Measurements from ENCODE around the gene SPDYE3. TPM values are rescaled to one million over a fixed set of nuclear protein-coding genes. Genes with fewer than 3 reads are reported as not detected.

Gene SPDYE3
- total and polyA plus RNA-seq, 2 of the 4 experiments (the other 2 are of a cell fraction): not detected

- ChIA-PET POLR2A (ENCODE audit: unreplicated experiment) (no interaction called here), CTCF (no interaction called here)
- H3K27me3 ChIP-seq (ENCODE audit: control insufficient read depth, insufficient read depth, low read length): no peaks in the 10 kb centered on the region
- WGBS, 2 experiments (ENCODE audit: extremely low coverage in 2 of 2, insufficient read length in 1 of 2): 80% methylated on average over 1 of the region's 3 CpGs; no CpG with 5 or more reads in 1 of the 2 experiments
- no peak overlapping the region for H4K91ac ChIP-seq (ENCODE audit: insufficient read depth, low read depth, low read length)
- H3K9me1 ChIP-seq (ENCODE audit: insufficient read depth, low read length): no peaks in the 10 kb centered on the region
- H4K8ac ChIP-seq (ENCODE audit: low read depth in 2 of 2, low read length in 2 of 2): no peak overlapping the region
- H3K9ac ChIP-seq (ENCODE audit: low read depth, low read length): no peak overlapping the region
- ATAC-seq (ENCODE audit: low read depth): no peak
- TF ChIP-seq RFX5 (IDR thresholded peaks at IDR 0.05; ENCODE audit: low read depth, low read length) (no peak), ELK1 (IDR thresholded peaks at IDR 0.05; ENCODE audit: borderline replicate concordance, low read depth, low read length) (no peak), FOS (IDR thresholded peaks at IDR 0.05; ENCODE audit: low read depth, low read length) (no peak), POLR2A (IDR thresholded peaks at IDR 0.05; ENCODE audit: low read depth, low read length) (no peak), RAD21 (IDR thresholded peaks at IDR 0.05; ENCODE audit: low read length) (no peak), CTCF (conservative IDR thresholded peaks at IDR 0.05; ENCODE audit: low read depth, low read length) (no peak), MAZ (IDR thresholded peaks at IDR 0.05; ENCODE audit: borderline replicate concordance, low read depth, low read length) (no peak), CEBPB (IDR thresholded peaks at IDR 0.05; ENCODE audit: low read depth, low read length) (no peak), NFE2L2 (IDR thresholded peaks at IDR 0.05; ENCODE audit: low read depth, low read length) (no peak), USF2 (IDR thresholded peaks at IDR 0.05; ENCODE audit: low read depth, low read length) (no peak), MXI1 (IDR thresholded peaks at IDR 0.05; ENCODE audit: borderline replicate concordance, low read depth, low read length) (no peak), MAFK (IDR thresholded peaks at IDR 0.05; ENCODE audit: low read depth, low read length) (no peak), CHD1 (IDR thresholded peaks at IDR 0.05; ENCODE audit: low read depth, low read length) (no peak), BHLHE40 (IDR thresholded peaks at IDR 0.05; ENCODE audit: low read depth, low read length) (no peak), RCOR1 (IDR thresholded peaks at IDR 0.05; ENCODE audit: insufficient replicate concordance, low read length) (no peak), SMC3 (IDR thresholded peaks at IDR 0.05; ENCODE audit: low read depth, low read length) (no peak)
- no peak overlapping the region for H3K56ac ChIP-seq (ENCODE audit: extremely low read depth, insufficient read depth, low read length)
- no peak overlapping the region for H2BK5ac ChIP-seq (ENCODE audit: low read depth, low read length, poor library complexity, severe bottlenecking)
- H3K79me1 ChIP-seq (ENCODE audit: low read depth in 1 of 2, low read length in 2 of 2): no peaks in the 10 kb centered on the region; a peak in 1 of 4 replicates
- no peaks in the 10 kb centered on the region for H4K20me1 ChIP-seq (ENCODE audit: insufficient read depth, low read length)
- in situ Hi-C loops (cut with MboI; ENCODE audit: low sequenced_read_pairs): no loop called here
- no peak overlapping the region for H2AK5ac ChIP-seq (ENCODE audit: low read depth, low read length)
- H3K36me3 ChIP-seq (ENCODE audit: control insufficient read depth, insufficient read depth, low read length): peaks cover 56% of the 10 kb centered on the region
- H3K23ac ChIP-seq (ENCODE audit: low read depth, low read length): no peak overlapping the region
- H3K4me3 ChIP-seq (ENCODE audit: insufficient read depth, low read depth, low read length): no peak overlapping the region
- dilution Hi-C loops (cut with HindIII; ENCODE audit: low sequenced_read_pairs, unreplicated experiment): no loop called here
- H3K14ac ChIP-seq (replicated peaks; ENCODE audit: low read depth, low read length): no peak overlapping the region
- H2BK120ac ChIP-seq (ENCODE audit: low read depth, low read length): no peak overlapping the region
- no peak overlapping the region for H2BK20ac ChIP-seq (ENCODE audit: low read depth, low read length)
- no peak overlapping the region for H2AK9ac ChIP-seq (replicated peaks; ENCODE audit: low read depth, low read length, poor library complexity)
- H4K5ac ChIP-seq (ENCODE audit: low read depth, low read length): no peak overlapping the region
- H3K9me3 ChIP-seq (ENCODE audit: control insufficient read depth, insufficient read depth, low read length): no peaks in the 10 kb centered on the region
- intact Hi-C loops (cut with micrococcal nuclease): no loop called here
- H2AFZ ChIP-seq (replicated peaks; ENCODE audit: low read length, poor library complexity): no peak overlapping the region
- no peak overlapping the region for H3K18ac ChIP-seq (ENCODE audit: low read depth, low read length)
- no peak for DNase-seq
- no peak overlapping the region for H3K4me2 ChIP-seq (ENCODE audit: low read depth, low read length)
- no peaks in the 10 kb centered on the region for H3K4me1 ChIP-seq (ENCODE audit: control insufficient read depth, insufficient read depth, low read length)
- BruUV-seq (replicated peaks): no TSS peak
- H2BK15ac ChIP-seq (ENCODE audit: low read depth, low read length): no peak overlapping the region
- H3K27ac ChIP-seq (ENCODE audit: insufficient read depth, low read length): no peak overlapping the region
- H3K4ac ChIP-seq (ENCODE audit: low read depth, low read length): no peak overlapping the region
Measured at GRCh38 chr7:100360135-100360854, 52.8 kb downstream of the SPDYE3 start.
